ENCODE results near the gene GPR84. TPM values are rescaled to one million over a fixed set of nuclear protein-coding genes. Genes with fewer than 3 reads are reported as not detected.

The GPR84 gene
- total and polyA plus RNA-seq, 7 donors, result 0.54 to 0.92 (median 0.64) TPM; not detected in 3

DNA sequence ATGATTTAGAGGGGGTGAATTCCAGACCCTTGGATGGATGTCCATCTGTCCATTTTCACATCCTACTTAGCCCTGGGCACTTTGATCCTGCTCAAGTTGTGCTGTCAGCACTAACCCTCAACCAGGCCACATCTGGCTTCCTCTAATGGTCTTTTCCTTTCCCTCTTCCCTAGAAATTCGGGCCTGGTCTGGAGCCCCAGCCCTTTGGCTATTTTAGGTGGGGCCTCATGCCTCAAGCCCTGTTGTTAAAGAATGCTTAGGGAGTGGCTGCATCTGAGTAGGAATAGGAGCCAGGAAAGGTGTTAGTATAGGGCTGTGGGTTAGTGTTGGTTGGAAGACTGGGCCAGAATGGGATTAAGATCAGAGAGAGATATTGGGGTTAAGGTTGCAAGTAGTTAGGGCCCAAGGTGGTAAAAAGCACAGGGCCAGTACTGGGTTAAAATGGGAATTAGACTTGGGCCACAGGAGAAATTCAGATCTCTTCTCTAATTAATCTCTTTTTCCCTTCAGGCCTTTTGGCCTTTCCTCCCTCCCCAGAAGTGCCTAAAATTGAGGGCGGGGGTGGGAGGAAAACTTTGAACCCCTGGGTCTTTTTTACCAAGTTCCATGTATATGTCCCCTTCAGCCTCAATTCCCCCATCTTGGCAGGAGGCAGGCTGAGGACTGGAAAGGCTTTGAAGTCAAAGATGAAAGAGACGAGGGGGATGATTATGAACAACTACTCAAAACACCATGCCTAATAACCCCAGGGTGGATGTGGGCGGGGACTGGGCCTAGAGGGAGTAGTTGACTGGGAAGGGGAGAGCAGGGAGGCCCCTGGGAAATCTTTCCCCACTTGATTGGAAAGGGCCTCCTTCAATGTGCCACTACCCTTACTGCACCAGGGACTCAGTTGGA lies 24.2 kb upstream of the GPR84 start:
- no peak overlapping the region for H3K27ac ChIP-seq
- no peaks in the 10 kb centered on the region for H3K9me3 ChIP-seq
- WGBS, 2 donors, result 67 to 72% methylated on average over 4 of the region's 4 CpGs

DNA sequence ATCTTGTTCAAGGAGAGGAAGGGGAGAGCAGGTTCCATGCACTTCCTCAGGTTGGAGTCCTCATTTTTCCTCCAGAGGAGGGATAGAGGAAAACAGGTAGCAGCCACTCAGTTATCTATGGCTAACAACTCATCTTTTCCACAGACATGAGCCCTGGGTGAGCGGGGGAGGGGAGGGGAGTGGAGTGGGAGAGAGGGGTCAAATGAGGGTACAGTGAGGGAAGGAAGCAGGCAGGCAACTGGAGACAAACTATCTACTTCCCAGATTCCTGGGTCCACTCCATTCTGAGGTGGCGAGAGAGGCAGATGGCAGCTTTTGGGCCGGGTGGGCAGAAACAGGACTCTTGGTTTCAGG lies 22.8 kb upstream of the GPR84 start:
- no peak overlapping the region for H3K27ac ChIP-seq
- DNase-seq, result no peak

More for the DNA sequence above, 24.2 kb upstream of the GPR84 start:
- Histone ChIP-seq H3K4me3 (no peak overlapping the region), H3K27me3 (no peaks in the 10 kb centered on the region), H3K4me1 (peaks cover 0 to 23% (median 16%) of the 10 kb centered on the region in 4 donors), H3K36me3 (no peaks in the 10 kb centered on the region)
- TF ChIP-seq EP300 (IDR thresholded peaks at IDR 0.05) (no peak), POLR2A (IDR thresholded peaks at IDR 0.05) (no peak), POLR2AphosphoS5 (IDR thresholded peaks at IDR 0.05) (no peak)
- TF ChIP-seq, protein P1, sequence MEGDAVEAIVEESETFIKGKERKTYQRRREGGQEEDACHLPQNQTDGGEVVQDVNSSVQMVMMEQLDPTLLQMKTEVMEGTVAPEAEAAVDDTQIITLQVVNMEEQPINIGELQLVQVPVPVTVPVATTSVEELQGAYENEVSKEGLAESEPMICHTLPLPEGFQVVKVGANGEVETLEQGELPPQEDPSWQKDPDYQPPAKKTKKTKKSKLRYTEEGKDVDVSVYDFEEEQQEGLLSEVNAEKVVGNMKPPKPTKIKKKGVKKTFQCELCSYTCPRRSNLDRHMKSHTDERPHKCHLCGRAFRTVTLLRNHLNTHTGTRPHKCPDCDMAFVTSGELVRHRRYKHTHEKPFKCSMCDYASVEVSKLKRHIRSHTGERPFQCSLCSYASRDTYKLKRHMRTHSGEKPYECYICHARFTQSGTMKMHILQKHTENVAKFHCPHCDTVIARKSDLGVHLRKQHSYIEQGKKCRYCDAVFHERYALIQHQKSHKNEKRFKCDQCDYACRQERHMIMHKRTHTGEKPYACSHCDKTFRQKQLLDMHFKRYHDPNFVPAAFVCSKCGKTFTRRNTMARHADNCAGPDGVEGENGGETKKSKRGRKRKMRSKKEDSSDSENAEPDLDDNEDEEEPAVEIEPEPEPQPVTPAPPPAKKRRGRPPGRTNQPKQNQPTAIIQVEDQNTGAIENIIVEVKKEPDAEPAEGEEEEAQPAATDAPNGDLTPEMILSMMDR (IDR thresholded peaks at IDR 0.05), result no peak
- intact Hi-C loops (cut with DNase I), result no loop called here
- no peak for DNase-seq

DNA sequence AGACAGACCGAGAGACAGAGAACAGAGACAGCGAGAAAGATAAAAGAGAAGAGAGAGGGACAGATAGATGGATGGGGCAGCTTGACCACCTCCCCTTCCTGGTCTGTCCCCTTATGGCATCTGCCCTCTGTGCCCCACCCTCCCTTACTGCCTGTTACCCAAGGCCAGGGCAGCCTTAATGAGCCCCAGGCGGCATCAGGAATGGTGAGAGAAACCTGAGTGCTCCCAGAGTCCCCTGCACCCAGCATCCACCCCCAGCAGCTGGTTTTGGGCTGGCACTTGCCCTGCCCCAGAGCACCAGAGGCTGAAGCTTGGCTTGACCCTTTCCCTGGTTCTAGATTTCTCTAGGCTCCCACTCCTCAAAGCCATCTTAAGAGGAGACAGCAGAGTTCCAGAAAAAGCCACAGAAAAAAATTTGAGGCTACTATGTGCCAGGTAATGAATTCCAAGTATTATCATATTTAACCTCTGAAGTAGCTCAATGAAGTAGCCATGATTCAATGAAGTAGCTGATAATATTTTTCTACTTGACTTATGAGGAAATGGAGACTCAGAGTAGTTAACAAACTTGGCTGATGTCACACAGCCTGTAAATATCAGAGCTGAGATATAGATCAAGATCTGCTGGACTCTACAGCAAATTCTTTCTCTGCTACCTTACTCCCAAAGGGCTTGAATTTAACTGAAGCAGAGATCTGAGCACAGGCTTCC lies 22.3 kb upstream of the GPR84 start:
- no peaks in the 10 kb centered on the region for H3K36me3 ChIP-seq
- TF ChIP-seq POLR2A (IDR thresholded peaks at IDR 0.05) (no peak), POLR2AphosphoS5 (IDR thresholded peaks at IDR 0.05) (no peak)
- TF ChIP-seq, protein P1 (IDR thresholded peaks at IDR 0.05), result no peak
- DNase-seq, result no peak
- 83 to 86% methylated on average over 3 of the region's 3 CpGs for WGBS, 2 donors
- intact Hi-C loops (cut with DNase I), result no loop called here
- H3K27me3 ChIP-seq, result no peaks in the 10 kb centered on the region
- H3K4me1 ChIP-seq, result peaks cover 0 to 18% (median 12%) of the 10 kb centered on the region in 4 donors
- no peak overlapping the region for H3K27ac ChIP-seq
- no peaks in the 10 kb centered on the region for H3K9me3 ChIP-seq
- H3K4me3 ChIP-seq, result no peak overlapping the region

More for the DNA sequence above, 22.8 kb upstream of the GPR84 start:
- Histone ChIP-seq H3K9me3 (no peaks in the 10 kb centered on the region), H3K27me3 (no peaks in the 10 kb centered on the region), H3K4me3 (no peak overlapping the region), H3K4me1 (peaks cover 0 to 22% (median 16%) of the 10 kb centered on the region in 4 donors), H3K36me3 (no peaks in the 10 kb centered on the region)
- no peak for TF ChIP-seq EP300 (IDR thresholded peaks at IDR 0.05)
- TF ChIP-seq POLR2A (IDR thresholded peaks at IDR 0.05), result no peak
- TF ChIP-seq POLR2AphosphoS5 (IDR thresholded peaks at IDR 0.05), result no peak
- TF ChIP-seq, protein P1 (IDR thresholded peaks at IDR 0.05), result no peak
- intact Hi-C loops (cut with DNase I), result no loop called here
- WGBS, 2 donors, result 95% methylated on average over 3 of the region's 3 CpGs

DNA sequence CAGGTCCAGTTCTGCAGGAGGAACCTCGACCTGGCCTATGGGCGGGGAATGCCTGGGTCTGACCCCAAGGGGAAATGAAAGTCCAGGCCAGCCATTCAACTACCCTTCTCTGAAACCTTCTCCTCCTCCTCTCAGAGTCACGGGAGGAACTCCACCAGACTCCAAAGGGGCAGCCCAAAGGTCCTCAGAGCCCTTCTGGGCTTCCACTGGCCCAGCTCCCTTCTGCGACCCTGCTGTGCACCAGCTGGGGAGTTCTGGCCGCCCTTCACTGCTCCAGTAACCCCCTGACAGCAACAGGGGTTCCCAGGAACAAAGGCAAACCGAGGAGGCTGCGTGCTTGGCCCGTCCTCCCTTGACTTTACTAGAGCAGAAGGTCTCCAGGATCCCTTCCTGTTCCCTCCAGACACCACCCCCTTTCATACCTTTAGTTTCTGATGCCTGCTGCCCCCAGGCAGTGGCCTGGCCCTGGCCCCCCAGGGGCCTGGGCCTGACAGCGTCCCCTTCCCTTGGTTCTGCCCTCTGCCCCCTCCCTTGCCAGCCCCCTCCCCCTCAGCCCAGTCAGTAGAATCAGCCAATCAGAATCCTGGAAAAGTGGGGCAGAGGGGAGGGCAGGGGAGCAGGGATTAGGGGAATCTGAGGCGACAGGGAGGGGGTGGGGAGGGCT lies 21.1 kb upstream of the GPR84 start:
- H3K4me3 ChIP-seq, result no peak overlapping the region
- H3K4me1 ChIP-seq, result peaks cover 0 to 8% (median 4%) of the 10 kb centered on the region in 4 donors

More for the DNA sequence above, 21.1 kb upstream of the GPR84 start:
- 57 to 72% methylated on average over 10 of the region's 10 CpGs for WGBS, 2 donors
- Histone ChIP-seq H3K9me3 (no peaks in the 10 kb centered on the region), H3K27ac (peak overlapping the region; percentile 8 to 53 (median 50)), H3K27me3 (no peaks in the 10 kb centered on the region), H3K36me3 (no peaks in the 10 kb centered on the region)
- no peak for DNase-seq
- TF ChIP-seq, protein P1 (IDR thresholded peaks at IDR 0.05), result no peak
- TF ChIP-seq POLR2A (IDR thresholded peaks at IDR 0.05), result no peak
- TF ChIP-seq POLR2AphosphoS5 (IDR thresholded peaks at IDR 0.05), result no peak
- TF ChIP-seq EP300 (IDR thresholded peaks at IDR 0.05), result no peak
- intact Hi-C loops (cut with DNase I), result no loop called here

Measured in sigmoid colon (tissue), 7 donors.